Measurements from ENCODE around the gene IGIP. TPM values are rescaled to one million over a fixed set of nuclear protein-coding genes. Genes with fewer than 3 reads are reported as not detected.

IGIP gene
- polyA plus RNA-seq, 4 donors, result 6.1 to 9.2 (median 6.5) TPM

- no peak for DNase-seq (ENCODE audit: low read depth in 4 of 4, low spot score in 2 of 4)
These were observed 33.5 kb downstream of the IGIP start for GRCh38 chr5:140159014-140159927.

GRCh38 chr5:140162275-140162674, 36.5 kb downstream of the IGIP start:
- DNase-seq (ENCODE audit: low read depth in 4 of 4, low spot score in 2 of 4), result no peak

- no peak for DNase-seq (ENCODE audit: low read depth in 4 of 4, low spot score in 2 of 4)
These were observed 37.0 kb downstream of the IGIP start for GRCh38 chr5:140162781-140163180.

- DNase-seq (ENCODE audit: low read depth in 4 of 4, low spot score in 2 of 4), result no peak
These were observed 39.6 kb downstream of the IGIP start for GRCh38 chr5:140165101-140165922.

GRCh38 chr5:140165923-140166270, 40.2 kb downstream of the IGIP start:
- no peak for DNase-seq (ENCODE audit: low read depth in 4 of 4, low spot score in 2 of 4)

GRCh38 chr5:140166911-140167310, 41.2 kb downstream of the IGIP start:
- DNase-seq (ENCODE audit: low read depth in 4 of 4, low spot score in 2 of 4), result no peak

- DNase-seq (ENCODE audit: low read depth in 4 of 4, low spot score in 2 of 4), result no peak
These were observed 42.6 kb downstream of the IGIP start for GRCh38 chr5:140168371-140168770.

- no peak for DNase-seq (ENCODE audit: low read depth in 4 of 4, low spot score in 2 of 4)
These were observed 43.7 kb downstream of the IGIP start for GRCh38 chr5:140169410-140169809.

GRCh38 chr5:140172483-140172882, 46.7 kb downstream of the IGIP start:
- no peak for DNase-seq (ENCODE audit: low read depth in 4 of 4, low spot score in 2 of 4)

GRCh38 chr5:140174014-140174413, 48.3 kb downstream of the IGIP start:
- no peak for DNase-seq (ENCODE audit: low read depth in 4 of 4, low spot score in 2 of 4)

GRCh38 chr5:140174465-140175366, 49.0 kb downstream of the IGIP start, which contains the start of gene CYSTM1:
CYSTM1 (plus strand) TSS chr5:140175188; CDS start chr5:140194466, 19,278 bp downstream.
- DNase-seq (ENCODE audit: low read depth in 4 of 4, low spot score in 2 of 4), result peak; percentile 86 to 97 (median 94)

GRCh38 chr5:140175367-140176030, 49.8 kb downstream of the IGIP start:
- peak in 3 of 4 donors; percentile 48 to 56 (median 48) for DNase-seq (ENCODE audit: low read depth in 4 of 4, low spot score in 2 of 4)

GRCh38 chr5:140176031-140176387, 50.3 kb downstream of the IGIP start:
- DNase-seq (ENCODE audit: low read depth in 4 of 4, low spot score in 2 of 4), result no peak

GRCh38 chr5:140178086-140178410, 52.3 kb downstream of the IGIP start:
- DNase-seq (ENCODE audit: low read depth in 4 of 4, low spot score in 2 of 4), result peak in 1 of 4 donors; percentile 15

- DNase-seq (ENCODE audit: low read depth in 4 of 4, low spot score in 2 of 4), result no peak
These were observed 52.9 kb downstream of the IGIP start for GRCh38 chr5:140178482-140179116.

Other genes with a start within 250 kb of the IGIP start
- 1 to 10 TPM; 1.4 to 1.6 (median 1.5) TPM for gene NRG2, start 82.6 kb upstream of the IGIP start, polyA plus RNA-seq (ENCODE audit: insufficient read length in 4 of 4)
- 10 to 100 TPM; 11.8 to 14.7 (median 13.4) TPM for gene PURA, start 11.8 kb upstream of the IGIP start, polyA plus RNA-seq (ENCODE audit: insufficient read length in 4 of 4)
- gene CYSTM1, start 49.3 kb downstream of the IGIP start, polyA plus RNA-seq (ENCODE audit: insufficient read length in 4 of 4), result 10 to 100 TPM; 63.4 to 82.0 (median 74.5) TPM
- gene PFDN1, start 177.2 kb downstream of the IGIP start, polyA plus RNA-seq (ENCODE audit: insufficient read length in 4 of 4), result 100 to 1,000 TPM in 3 of 4 donors, 10 to 100 TPM in 1; 93.3 to 122 (median 104) TPM
- 10 to 100 TPM in 2 of 4 donors, 1 to 10 TPM in 2; 9.3 to 11.1 (median 10.2) TPM for gene HBEGF, start 220.7 kb downstream of the IGIP start, polyA plus RNA-seq (ENCODE audit: insufficient read length in 4 of 4)
- gene SLC4A9, start 234.3 kb downstream of the IGIP start, polyA plus RNA-seq (ENCODE audit: insufficient read length in 4 of 4), result 10 to 100 TPM; 17.6 to 46.5 (median 26.9) TPM

All from left renal cortex interstitium (tissue), 4 donors.